PC-9 (cell line): ENCODE results near the gene PRRX2. TPM values are rescaled to one million over a fixed set of nuclear protein-coding genes. Genes with fewer than 3 reads are reported as not detected.

Experiments used
- BruUV-seq: library from RNA; stranded (reverse); fragments of 400-500 nt; replicated peaks from 2 replicates; lab custom pipeline; 2021; lab: Mats Ljungman, UMichigan
- CTCF ChIA-PET: fragments of 300-600 bp; sonication (Branson Sonifier 250); formaldehyde crosslinking; loops from one replicate; lab custom pipeline; 2022; ENCODE audit warnings: antibody characterized with exemption; lab: Charles Lee
- POLR2A ChIA-PET: fragments of 300-600 bp; sonication (Branson Sonifier 250); formaldehyde crosslinking; loops from one replicate; lab custom pipeline; 2022; ENCODE audit warnings: antibody characterized with exemption; ENCODE audit not compliant: unreplicated experiment; lab: Charles Lee
- DNase-seq, 2 experiments: peaks; one replicate each; pipeline versions ENCODE4 v3.0.0 to v3.0.0-alpha.2; 2015 to 2022; ENCODE audit warnings: mixed read lengths in 1 of 2
- H2AFZ ChIP-seq: fragments of 200-600 bp; sonication (generic); 2 replicates; pipeline ENCODE4 v1.8.1; 2017; ENCODE audit warnings: antibody characterized with exemption
- H3F3A ChIP-seq: fragments of 200-600 bp; sonication (generic); 2 replicates; pipeline ENCODE4 v1.8.1; 2017; ENCODE audit warnings: antibody characterized with exemption, mild to moderate bottlenecking, low read depth; ENCODE audit not compliant: insufficient read depth
- H3K27ac ChIP-seq: fragments of 200-600 bp; sonication (generic); 2 replicates; pipeline ENCODE4 v1.6.1; 2016; ENCODE audit warnings: mixed run types
- H3K27me3 ChIP-seq: fragments of 200-600 bp; sonication (generic); 2 replicates; pipeline ENCODE4 v1.6.1; 2016; ENCODE audit warnings: low read depth, mixed run types; ENCODE audit not compliant: insufficient read depth
- H3K36me3 ChIP-seq: fragments of 200-600 bp; sonication (generic); 2 replicates; pipeline ENCODE4 v1.6.1; 2016; ENCODE audit warnings: low read depth, mixed run types
- H3K4me1 ChIP-seq: fragments of 200-600 bp; sonication (generic); replicated peaks from 2 replicates; pipeline ENCODE4 v1.6.1; 2016; ENCODE audit warnings: mixed run types; ENCODE audit not compliant: insufficient read depth
- H3K4me2 ChIP-seq: fragments of 200-600 bp; sonication (generic); 2 replicates; pipeline ENCODE4 v1.6.1; 2017; ENCODE audit warnings: mixed run types
- H3K4me3 ChIP-seq: fragments of 200-600 bp; sonication (generic); 2 replicates; pipeline ENCODE4 v1.6.1; 2016; ENCODE audit warnings: mixed run types
- H3K79me2 ChIP-seq: fragments of 200-600 bp; sonication (generic); 2 replicates; pipeline ENCODE4 v1.6.1; 2017; ENCODE audit warnings: low read depth, mixed run types
- H3K9me2 ChIP-seq: fragments of 200-600 bp; sonication (generic); 2 replicates; pipeline ENCODE4 v1.8.1; 2017; ENCODE audit warnings: mild to moderate bottlenecking; ENCODE audit not compliant: insufficient read depth
- H3K9me3 ChIP-seq: fragments of 200-600 bp; sonication (generic); 2 replicates; pipeline ENCODE4 v1.8.1; 2016; ENCODE audit warnings: low read depth; ENCODE audit not compliant: insufficient read depth
- H4K20me1 ChIP-seq: fragments of 200-600 bp; sonication (generic); 2 replicates; pipeline ENCODE4 v1.8.1; 2017; ENCODE audit not compliant: insufficient read depth
- CTCF ChIP-seq: fragments of 200-600 bp; sonication (generic); conservative IDR thresholded peaks from 2 replicates; pipeline ENCODE4 v1.6.1; 2017; ENCODE audit warnings: mixed run types, antibody characterized with exemption, mild to moderate bottlenecking, moderate library complexity
- EZH2 ChIP-seq: fragments of 200-600 bp; sonication (generic); IDR thresholded peaks from 2 replicates; pipeline ENCODE4 v1.8.0; 2017; ENCODE audit warnings: antibody characterized with exemption, low read depth
- intact Hi-C: fragments of 100-400 bp; cut with micrococcal nuclease; formaldehyde crosslinking; loops from one replicate; pipeline ENCODE4 v1.10.0; 2022; ENCODE audit not compliant: unreplicated experiment
- total RNA-seq: library from RNA; stranded (reverse); gene quantifications from 2 replicates; pipeline ENCODE4 v1.2.3, GENCODE V29; 2021

Gene PRRX2
- total RNA-seq, 1 experiment from 2014 or later, result 0.98 TPM

DNA sequence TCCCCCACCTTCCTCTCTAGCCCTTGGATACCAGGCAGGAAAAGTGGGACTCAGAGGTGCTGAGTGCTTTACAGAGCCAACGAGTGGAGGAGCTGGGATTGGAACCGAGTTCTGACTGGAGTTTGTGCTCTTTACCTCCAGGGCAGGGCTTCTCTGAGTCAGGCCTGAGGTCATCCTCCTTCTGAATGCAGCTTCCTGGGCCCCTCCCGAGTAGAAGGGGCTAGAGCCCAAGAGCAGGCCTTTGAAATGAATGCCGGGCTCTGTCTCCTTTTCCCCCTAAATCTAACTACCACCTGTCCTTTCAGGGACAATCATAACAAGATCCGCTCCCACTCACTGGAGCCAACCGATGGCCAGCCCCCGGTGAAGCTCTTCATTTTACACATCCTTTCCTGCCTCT lies 74.7 kb downstream of the PRRX2 start:
- peaks cover 26% of the 10 kb centered on the region; the same call in 1 of the 2 replicates for H3K36me3 ChIP-seq
- intact Hi-C loops, result no loop called here
- H2AFZ ChIP-seq, result no peak overlapping the region

GRCh38 chr9:129740666-129741464 lies 75.4 kb downstream of the PRRX2 start:
- DNase-seq, result no peak
- Histone ChIP-seq H3K4me1 (0 out of 2 replicates have a peak, but pooled peaks cover 5% of the 10 kb centered on the region), H2AFZ (no peak overlapping the region), H4K20me1 (peaks cover 43% of the 10 kb centered on the region), H3F3A (peaks cover 78% of the 10 kb centered on the region), H3K36me3 (peaks cover 31% of the 10 kb centered on the region; the same call in 1 of the 2 replicates), H3K4me2 (no peak overlapping the region), H3K79me2 (peaks cover 41% of the 10 kb centered on the region), H3K9me2 (no peaks in the 10 kb centered on the region), H3K27ac (peak overlapping the region; percentile 18; the same call in 1 of the 2 replicates), H3K4me3 (no peak overlapping the region), H3K9me3 (no peaks in the 10 kb centered on the region), H3K27me3 (no peaks in the 10 kb centered on the region)
- TF ChIP-seq EZH2 (no peak), CTCF (no peak)
- POLR2A ChIA-PET, result no interaction called here
- CTCF ChIA-PET, result no interaction called here
- BruUV-seq, result no TSS peak
- intact Hi-C loops, result no loop called here

More for the DNA sequence above, 74.7 kb downstream of the PRRX2 start:
- CTCF ChIA-PET, result no interaction called here
- H3K27me3 ChIP-seq, result no peaks in the 10 kb centered on the region
- no peak for TF ChIP-seq EZH2
- TF ChIP-seq CTCF, result no peak
- peaks cover 35% of the 10 kb centered on the region for H3K79me2 ChIP-seq
- H3K9me2 ChIP-seq, result no peaks in the 10 kb centered on the region
- no peak overlapping the region for H3K4me2 ChIP-seq
- BruUV-seq, result no TSS peak
- H4K20me1 ChIP-seq, result peaks cover 41% of the 10 kb centered on the region
- H3K4me3 ChIP-seq, result no peak overlapping the region
- POLR2A ChIA-PET, result no interaction called here
- no peaks in the 10 kb centered on the region for H3K9me3 ChIP-seq
- H3K27ac ChIP-seq, result peak overlapping the region; percentile 18; the same call in 1 of the 2 replicates
- H3K4me1 ChIP-seq, result 0 out of 2 replicates have a peak, but pooled peaks cover 5% of the 10 kb centered on the region
- H3F3A ChIP-seq, result peaks cover 75% of the 10 kb centered on the region
- no peak for DNase-seq

DNA sequence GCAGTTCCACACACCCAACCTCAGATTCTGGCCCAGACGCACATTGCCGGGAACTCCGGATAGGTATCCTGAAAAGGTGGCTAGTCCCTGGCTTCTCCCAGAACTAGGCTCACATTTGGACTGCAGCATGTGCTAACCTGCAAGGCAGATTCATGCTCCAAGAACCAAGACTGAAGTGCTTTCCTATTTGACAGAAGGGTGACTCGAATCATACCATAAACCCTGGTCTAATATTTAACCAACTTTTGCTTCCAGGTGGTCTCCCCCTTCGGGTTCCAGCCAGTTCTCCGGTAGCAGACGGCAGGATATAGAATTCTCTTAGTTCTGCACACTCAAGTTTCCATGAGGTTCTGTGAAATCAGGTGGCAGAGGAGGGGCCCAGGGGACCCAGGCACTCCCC lies 79.8 kb downstream of the PRRX2 start:
- no peaks in the 10 kb centered on the region for H3K9me3 ChIP-seq
- intact Hi-C loops, result no loop called here
- no peak overlapping the region for H3K4me2 ChIP-seq
- H2AFZ ChIP-seq, result no peak overlapping the region
- ChIA-PET POLR2A (interaction anchor here (0.7 kb wide), 1 partner anchor 18 kb away, joined by 15 read pairs; no protein-coding TSS in a partner anchor), CTCF (no interaction called here)
- no peak for DNase-seq
- peaks cover 54% of the 10 kb centered on the region for H4K20me1 ChIP-seq
- no TSS peak for BruUV-seq
- peaks cover 65% of the 10 kb centered on the region for H3K36me3 ChIP-seq
- no peaks in the 10 kb centered on the region for H3K9me2 ChIP-seq
- peaks cover 31% of the 10 kb centered on the region for H3K4me1 ChIP-seq
- no peak overlapping the region for H3K27ac ChIP-seq
- H3K27me3 ChIP-seq, result no peaks in the 10 kb centered on the region
- peaks cover 82% of the 10 kb centered on the region for H3K79me2 ChIP-seq
- no peak for TF ChIP-seq EZH2
- no peak for TF ChIP-seq CTCF
- H3F3A ChIP-seq, result peaks cover 83% of the 10 kb centered on the region
- no peak overlapping the region for H3K4me3 ChIP-seq
